ENCODE data around the gene OR2V2. TPM values are rescaled to one million over a fixed set of nuclear protein-coding genes. Genes with fewer than 3 reads are reported as not detected.

The OR2V2 gene
- total and polyA plus RNA-seq, 2 donors (not counting 3 experiments of a cell fraction or from before 2014, with no cell fraction given): not detected

DNA sequence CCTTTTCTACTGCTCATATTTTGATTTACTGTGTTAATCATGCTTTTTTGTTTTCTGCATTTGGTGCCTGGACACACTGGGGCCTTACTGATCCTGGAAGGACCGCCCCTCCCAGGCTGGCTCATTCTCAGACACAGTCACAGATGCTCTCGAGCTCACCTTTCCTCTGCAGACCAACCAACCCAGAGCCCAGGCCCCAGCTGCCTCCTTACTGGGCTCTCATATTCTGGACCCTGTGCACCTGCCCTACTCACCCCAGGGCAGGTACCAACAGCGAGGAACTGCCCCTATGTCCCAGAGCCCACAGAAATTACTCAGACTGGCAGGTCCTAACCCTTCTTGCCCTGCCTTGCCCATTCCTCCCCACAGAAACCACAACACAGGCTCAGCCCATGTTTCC, 6.6 kb upstream of the OR2V2 start:
- ChIA-PET POLR2A (interaction anchor here (0.6 kb wide), 1 partner anchor 107 kb away, joined by 4 read pairs; no protein-coding TSS in a partner anchor), CTCF (no interaction called here)
- no peak overlapping the region for H3K4me2 ChIP-seq (ENCODE audit: insufficient read depth, low read length)
- no peaks in the 10 kb centered on the region for H3K27me3 ChIP-seq (ENCODE audit: control insufficient read depth in 2 of 2, insufficient read depth in 2 of 2, low read length in 2 of 2)
- no peak for TF ChIP-seq MYC (IDR thresholded peaks at IDR 0.05; ENCODE audit: low read depth, low read length)
- no peak for TF ChIP-seq POLR2AphosphoS5 (IDR thresholded peaks at IDR 0.05; ENCODE audit: insufficient read depth, low read depth, low read length)
- TF ChIP-seq POLR2A (IDR thresholded peaks at IDR 0.05; ENCODE audit: low read depth, low read length): no peak
- TF ChIP-seq GATA2 (IDR thresholded peaks at IDR 0.05; ENCODE audit: insufficient read depth, insufficient read length, low read depth, low read length): no peak
- no peak for TF ChIP-seq JUN (IDR thresholded peaks at IDR 0.05; ENCODE audit: borderline replicate concordance, insufficient read depth, insufficient read length, low read depth)
- TF ChIP-seq MAX (IDR thresholded peaks at IDR 0.05; ENCODE audit: insufficient read depth, insufficient read length): no peak
- intact Hi-C loops (cut with micrococcal nuclease): no loop called here
- DNase-seq (ENCODE audit: low read depth, low spot score) (no peak), FAIRE-seq (no peak)
- no peak overlapping the region for H3K27ac ChIP-seq (ENCODE audit: insufficient read depth, low read depth, low read length)
- no peaks in the 10 kb centered on the region for H3K36me3 ChIP-seq (ENCODE audit: control insufficient read depth in 2 of 2, extremely low read depth in 1 of 2, insufficient read depth in 2 of 2, low read length in 2 of 2)
- no peaks in the 10 kb centered on the region for H3K4me1 ChIP-seq (ENCODE audit: control insufficient read depth, extremely low read depth, insufficient read depth, low read length)
- H3K9me1 ChIP-seq (replicated peaks; ENCODE audit: control insufficient read depth, extremely low read depth, insufficient read depth, low read length): no peaks in the 10 kb centered on the region
- H3K4me3 ChIP-seq (replicated peaks in 1 of 3; ENCODE audit: insufficient read depth in 1 of 3, low read depth in 1 of 3, low read length in 3 of 3): no peak overlapping the region
- H3K9me3 ChIP-seq (replicated peaks; ENCODE audit: control insufficient read depth, insufficient read depth, low read length): no peaks in the 10 kb centered on the region
- H4K20me1 ChIP-seq (replicated peaks; ENCODE audit: control insufficient read depth, extremely low read depth, insufficient read depth, low read length): no peaks in the 10 kb centered on the region
- no peaks in the 10 kb centered on the region for H3K79me2 ChIP-seq (ENCODE audit: control insufficient read depth, insufficient read depth, low read length)
- H2AFZ ChIP-seq (ENCODE audit: low read depth, low read length): no peak overlapping the region
- H3K9ac ChIP-seq (replicated peaks; ENCODE audit: extremely low read depth, insufficient read depth, low read length): no peak overlapping the region
- no TSS peak for BruUV-seq (replicated peaks)
- dilution Hi-C loops (cut with MboI; ENCODE audit: extremely low pct_ligation_motif_present, low sequenced_read_pairs): no loop called here

- no peak overlapping the region for H3K27ac ChIP-seq (ENCODE audit: insufficient read depth, low read depth, low read length)
- no peak overlapping the region for H3K4me3 ChIP-seq (replicated peaks in 1 of 3; ENCODE audit: insufficient read depth in 1 of 3, low read depth in 1 of 3, low read length in 3 of 3)
- no peaks in the 10 kb centered on the region for H3K9me1 ChIP-seq (replicated peaks; ENCODE audit: control insufficient read depth, extremely low read depth, insufficient read depth, low read length)
- H3K27me3 ChIP-seq (ENCODE audit: control insufficient read depth in 2 of 2, insufficient read depth in 2 of 2, low read length in 2 of 2): no peaks in the 10 kb centered on the region
- H3K79me2 ChIP-seq (ENCODE audit: control insufficient read depth, insufficient read depth, low read length): no peaks in the 10 kb centered on the region
- no peaks in the 10 kb centered on the region for H3K36me3 ChIP-seq (ENCODE audit: control insufficient read depth in 2 of 2, extremely low read depth in 1 of 2, insufficient read depth in 2 of 2, low read length in 2 of 2)
- H4K20me1 ChIP-seq (replicated peaks; ENCODE audit: control insufficient read depth, extremely low read depth, insufficient read depth, low read length): no peaks in the 10 kb centered on the region
- ChIA-PET CTCF (interaction anchor here (0.9 kb wide), 1 partner anchor 13 kb away, joined by 3 read pairs; no protein-coding TSS in a partner anchor), POLR2A (no interaction called here)
- H3K9me3 ChIP-seq (replicated peaks; ENCODE audit: control insufficient read depth, insufficient read depth, low read length): no peaks in the 10 kb centered on the region
- DNase-seq (ENCODE audit: low read depth, low spot score): no peak
- no peak for FAIRE-seq
- no peak overlapping the region for H3K4me2 ChIP-seq (ENCODE audit: insufficient read depth, low read length)
- no peak overlapping the region for H3K9ac ChIP-seq (replicated peaks; ENCODE audit: extremely low read depth, insufficient read depth, low read length)
- TF ChIP-seq FOS (IDR thresholded peaks at IDR 0.05; ENCODE audit: borderline replicate concordance, insufficient read depth, low read length): no peak
- TF ChIP-seq POLR2AphosphoS5 (IDR thresholded peaks at IDR 0.05; ENCODE audit: insufficient read depth, low read depth, low read length): no peak
- TF ChIP-seq GATA2 (IDR thresholded peaks at IDR 0.05; ENCODE audit: insufficient read depth, insufficient read length, low read depth, low read length): no peak
- no peak for TF ChIP-seq POLR2A (IDR thresholded peaks at IDR 0.05; ENCODE audit: low read depth, low read length)
- TF ChIP-seq EZH2 (IDR thresholded peaks at IDR 0.05; ENCODE audit: borderline replicate concordance, low read depth, low read length, severe bottlenecking): no peak
- TF ChIP-seq CTCF (IDR thresholded peaks at IDR 0.05; ENCODE audit: extremely low read depth in 1 of 2, insufficient read depth in 1 of 2, low read depth in 1 of 2, low read length in 2 of 2): no peak
- no peak for TF ChIP-seq JUN (IDR thresholded peaks at IDR 0.05; ENCODE audit: borderline replicate concordance, insufficient read depth, insufficient read length, low read depth)
- TF ChIP-seq MAX (IDR thresholded peaks at IDR 0.05; ENCODE audit: insufficient read depth, insufficient read length): no peak
- no peak for TF ChIP-seq MYC (IDR thresholded peaks at IDR 0.05; ENCODE audit: low read depth, low read length)
- dilution Hi-C loops (cut with MboI; ENCODE audit: extremely low pct_ligation_motif_present, low sequenced_read_pairs): no loop called here
- intact Hi-C loops (cut with micrococcal nuclease): no loop called here
- BruUV-seq (replicated peaks): no TSS peak
- no peak overlapping the region for H2AFZ ChIP-seq (ENCODE audit: low read depth, low read length)
- no peaks in the 10 kb centered on the region for H3K4me1 ChIP-seq (ENCODE audit: control insufficient read depth, extremely low read depth, insufficient read depth, low read length)
Measured at GRCh38 chr5:181142054-181142453, 5.3 kb upstream of the OR2V2 start.

Measured in endothelial cell of umbilical vein (primary cell).